Ectodermal cell (in vitro differentiated cells): ENCODE results near the gene HOMER1.

ENCODE experiments used
- H3K27ac ChIP-seq: 2 replicates; pipeline ENCODE4 v1.7.0; 2013; ENCODE audit warnings: mild to moderate bottlenecking, low read depth, low read length; ENCODE audit not compliant: insufficient read depth, poor library complexity, severe bottlenecking
- H3K27me3 ChIP-seq: 2 replicates; pipeline ENCODE4 v1.7.0; 2013; ENCODE audit warnings: mild to moderate bottlenecking, low read length; ENCODE audit not compliant: insufficient read depth, control insufficient read depth, poor library complexity, severe bottlenecking
- H3K36me3 ChIP-seq: one replicate; pipeline ENCODE4 v1.7.0; 2013; ENCODE audit warnings: low read length; ENCODE audit not compliant: control insufficient read depth, insufficient read depth
- H3K4me1 ChIP-seq: one replicate; pipeline ENCODE4 v1.7.0; 2013; ENCODE audit warnings: low read length; ENCODE audit not compliant: control insufficient read depth, insufficient read depth
- H3K4me3 ChIP-seq: 2 replicates; pipeline ENCODE4 v1.7.0; 2013; ENCODE audit warnings: low read depth, low read length, control low read depth; ENCODE audit not compliant: insufficient read depth
- H3K9me3 ChIP-seq: 2 replicates; pipeline ENCODE4 v1.7.0; 2013; ENCODE audit warnings: mild to moderate bottlenecking, low read length, moderate library complexity; ENCODE audit not compliant: control insufficient read depth
- WGBS, 2 experiments: methylation state at CpG; one replicate each; pipeline ENCODE4 v1.1.7; 2013; ENCODE audit warnings: missing lambda C conversion rate in 2 of 2; 5-methylcytosine and 5-hydroxymethylcytosine counted together

Gene HOMER1

DNA sequence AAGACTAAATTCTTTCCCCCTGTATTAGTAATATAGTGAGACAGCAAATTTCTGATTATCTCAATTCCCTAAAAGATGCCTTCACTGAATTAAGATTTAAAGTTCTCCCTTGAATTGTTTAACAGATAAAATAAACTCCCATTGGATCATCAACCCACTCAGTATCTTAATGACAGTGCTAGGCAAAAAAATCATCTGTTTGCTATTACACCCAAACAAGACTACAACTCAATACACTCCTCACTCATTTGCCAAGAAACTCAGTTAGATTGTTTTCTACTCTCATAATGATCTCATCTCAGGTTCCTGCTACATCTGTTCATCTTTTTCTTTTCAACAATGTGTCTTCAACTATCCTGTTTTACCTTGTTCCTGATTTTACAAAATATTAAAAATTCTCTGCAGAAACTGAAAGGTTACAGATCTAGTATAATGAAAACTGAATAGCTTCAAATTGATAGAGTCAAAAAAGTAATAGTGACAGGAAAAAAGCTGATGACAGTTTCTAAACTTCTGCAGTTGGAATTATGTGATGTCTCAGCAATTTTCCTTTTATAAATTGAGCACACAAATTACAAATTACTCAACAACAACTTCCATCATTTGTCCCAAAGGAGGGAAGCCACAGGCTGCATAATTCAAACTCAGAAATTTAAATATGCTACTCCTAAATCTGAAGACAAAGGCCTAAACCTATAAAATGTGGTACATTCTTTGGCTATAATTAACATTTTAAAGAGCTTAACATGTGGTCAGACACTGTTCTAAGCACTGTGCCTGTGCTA lies 39.4 kb downstream of the HOMER1 start:
- Histone ChIP-seq H3K27me3 (no peaks in the 10 kb centered on the region), H3K27ac (peak overlapping the region; percentile 4), H3K9me3 (no peaks in the 10 kb centered on the region), H3K4me1 (no peaks in the 10 kb centered on the region), H3K4me3 (no peak overlapping the region), H3K36me3 (no peaks in the 10 kb centered on the region)

GRCh38 chr5:79471556-79471955 lies 42.4 kb downstream of the HOMER1 start:
- no peak overlapping the region for H3K4me3 ChIP-seq
- H3K27ac ChIP-seq, result no peak overlapping the region
- no peaks in the 10 kb centered on the region for H3K27me3 ChIP-seq
- H3K4me1 ChIP-seq, result no peaks in the 10 kb centered on the region
- no peaks in the 10 kb centered on the region for H3K9me3 ChIP-seq
- H3K36me3 ChIP-seq, result no peaks in the 10 kb centered on the region
- 84 to 86% methylated on average over 1 of the region's 1 CpG for WGBS, 2 experiments

- WGBS, 2 experiments, result 90 to 92% methylated on average over 6 of the region's 6 CpGs
- Histone ChIP-seq H3K4me3 (no peak overlapping the region), H3K4me1 (no peaks in the 10 kb centered on the region), H3K9me3 (no peaks in the 10 kb centered on the region), H3K36me3 (no peaks in the 10 kb centered on the region), H3K27me3 (no peaks in the 10 kb centered on the region), H3K27ac (no peak overlapping the region)
These were observed 49.1 kb downstream of the HOMER1 start for GRCh38 chr5:79464695-79465332.

DNA sequence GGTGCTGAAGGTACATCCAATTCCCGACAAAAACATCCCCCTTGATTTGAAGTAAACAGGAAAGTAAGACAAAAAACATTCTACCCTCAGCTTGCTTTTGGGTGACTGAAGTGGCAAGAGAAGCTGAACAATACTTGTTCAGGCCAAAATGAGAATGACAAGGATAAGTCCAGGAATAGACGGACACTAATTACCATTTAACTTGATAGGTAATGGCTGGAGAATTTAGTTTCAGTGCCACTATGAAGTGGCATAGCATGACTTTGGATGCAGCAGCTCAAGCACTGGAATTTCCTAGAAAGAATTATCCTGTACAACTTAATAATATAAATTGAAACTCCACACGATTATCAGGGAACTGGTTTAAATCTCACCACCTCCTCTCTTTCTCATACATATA lies 49.7 kb downstream of the HOMER1 start:
- H3K27me3 ChIP-seq, result no peaks in the 10 kb centered on the region
- no peaks in the 10 kb centered on the region for H3K36me3 ChIP-seq
- no peak overlapping the region for H3K27ac ChIP-seq
- 81 to 90% methylated on average over 2 to 3 of the region's 3 CpGs for WGBS, 2 experiments
- no peaks in the 10 kb centered on the region for H3K4me1 ChIP-seq
- no peak overlapping the region for H3K4me3 ChIP-seq
- H3K9me3 ChIP-seq, result no peaks in the 10 kb centered on the region

- no peak overlapping the region for H3K4me3 ChIP-seq
- 93 to 94% methylated on average over 2 of the region's 2 CpGs for WGBS, 2 experiments
These were observed 54.3 kb downstream of the HOMER1 start for GRCh38 chr5:79459626-79460025.

GRCh38 chr5:79456890-79457583 lies 56.9 kb downstream of the HOMER1 start:
- Histone ChIP-seq H3K27me3 (no peaks in the 10 kb centered on the region), H3K4me3 (no peak overlapping the region), H3K27ac (no peak overlapping the region), H3K9me3 (no peaks in the 10 kb centered on the region), H3K4me1 (no peaks in the 10 kb centered on the region), H3K36me3 (no peaks in the 10 kb centered on the region)
- 94 to 99% methylated on average over 2 of the region's 2 CpGs for WGBS, 2 experiments

More at GRCh38 chr5:79459626-79460025, 54.3 kb downstream of the HOMER1 start:
- Histone ChIP-seq H3K27me3 (no peaks in the 10 kb centered on the region), H3K36me3 (no peaks in the 10 kb centered on the region), H3K9me3 (no peaks in the 10 kb centered on the region), H3K27ac (no peak overlapping the region), H3K4me1 (no peaks in the 10 kb centered on the region)

DNA sequence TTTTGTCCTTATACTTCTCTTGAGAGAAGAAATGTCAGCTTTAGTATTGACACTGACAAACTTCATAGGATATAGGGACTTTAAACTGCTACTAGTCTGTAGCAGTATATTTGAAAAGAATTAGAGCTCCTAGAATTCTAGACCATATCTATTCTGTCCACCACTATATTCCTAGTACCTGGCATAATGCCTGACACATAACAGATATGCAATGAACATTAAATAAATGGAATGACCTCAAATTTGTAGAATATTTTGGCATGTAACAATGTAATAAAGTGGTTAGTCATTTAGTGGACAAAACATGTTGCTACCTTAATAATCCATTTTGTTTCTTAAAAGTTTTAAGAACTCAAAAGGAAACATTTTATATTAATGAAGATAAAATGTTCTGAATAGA lies 57.5 kb downstream of the HOMER1 start:
- Histone ChIP-seq H3K9me3 (no peaks in the 10 kb centered on the region), H3K27me3 (no peaks in the 10 kb centered on the region), H3K4me1 (no peaks in the 10 kb centered on the region), H3K4me3 (no peak overlapping the region), H3K36me3 (no peaks in the 10 kb centered on the region), H3K27ac (no peak overlapping the region)

- Histone ChIP-seq H3K4me3 (no peak overlapping the region), H3K4me1 (no peaks in the 10 kb centered on the region), H3K9me3 (no peaks in the 10 kb centered on the region), H3K36me3 (no peaks in the 10 kb centered on the region), H3K27me3 (no peaks in the 10 kb centered on the region), H3K27ac (no peak overlapping the region)
- whole genome bisulfite sequencing, 2 experiments, result 97 to 100% methylated on average over 1 to 4 of the region's 4 CpGs
These were observed 59.9 kb downstream of the HOMER1 start for GRCh38 chr5:79454043-79454442.

GRCh38 chr5:79448336-79448735 lies 65.6 kb downstream of the HOMER1 start:
- WGBS, 2 experiments, result 85 to 95% methylated on average over 2 of the region's 2 CpGs
- Histone ChIP-seq H3K36me3 (no peaks in the 10 kb centered on the region), H3K27ac (no peak overlapping the region), H3K27me3 (no peaks in the 10 kb centered on the region), H3K4me3 (no peak overlapping the region), H3K4me1 (no peaks in the 10 kb centered on the region), H3K9me3 (no peaks in the 10 kb centered on the region)

DNA sequence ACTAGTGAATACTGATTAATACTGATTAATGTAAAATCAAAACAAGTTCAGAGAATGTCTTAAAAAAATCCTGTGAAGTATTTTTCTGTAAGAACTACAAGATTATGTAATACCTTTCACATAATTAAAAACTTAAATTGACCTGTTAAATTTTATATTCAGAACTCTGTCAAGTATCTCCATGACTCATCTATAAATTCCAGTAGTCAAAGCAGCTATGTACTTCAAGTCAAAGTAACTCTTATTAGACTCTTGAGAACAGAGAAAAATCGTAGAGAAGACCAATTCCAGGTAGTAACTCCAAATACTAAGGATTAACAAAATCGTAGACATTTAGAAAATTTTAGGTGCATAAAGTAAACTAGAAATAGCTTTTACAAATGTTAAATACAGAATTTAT lies 77.1 kb downstream of the HOMER1 start:
- Histone ChIP-seq H3K4me1 (no peaks in the 10 kb centered on the region), H3K36me3 (peaks cover 5% of the 10 kb centered on the region), H3K9me3 (no peaks in the 10 kb centered on the region), H3K27ac (no peak overlapping the region), H3K27me3 (no peaks in the 10 kb centered on the region), H3K4me3 (no peak overlapping the region)
- 94 to 100% methylated on average over 1 of the region's 2 CpGs for WGBS, 2 experiments
